Stimulated activated CD8-positive, alpha-beta memory T cell treated with anti-CD3 and anti-CD28 coated beads, Interleukin-15, amount 100 ng/mL, for 4 hours (primary cell): ENCODE results near the gene EFEMP2.

Source experiments
- DNase-seq, 2 donors: peaks; one replicate each; pipeline ENCODE4 v3.0.0-alpha.2; 2020; ENCODE audit warnings: low read depth in 2 of 2

Gene EFEMP2

DNA sequence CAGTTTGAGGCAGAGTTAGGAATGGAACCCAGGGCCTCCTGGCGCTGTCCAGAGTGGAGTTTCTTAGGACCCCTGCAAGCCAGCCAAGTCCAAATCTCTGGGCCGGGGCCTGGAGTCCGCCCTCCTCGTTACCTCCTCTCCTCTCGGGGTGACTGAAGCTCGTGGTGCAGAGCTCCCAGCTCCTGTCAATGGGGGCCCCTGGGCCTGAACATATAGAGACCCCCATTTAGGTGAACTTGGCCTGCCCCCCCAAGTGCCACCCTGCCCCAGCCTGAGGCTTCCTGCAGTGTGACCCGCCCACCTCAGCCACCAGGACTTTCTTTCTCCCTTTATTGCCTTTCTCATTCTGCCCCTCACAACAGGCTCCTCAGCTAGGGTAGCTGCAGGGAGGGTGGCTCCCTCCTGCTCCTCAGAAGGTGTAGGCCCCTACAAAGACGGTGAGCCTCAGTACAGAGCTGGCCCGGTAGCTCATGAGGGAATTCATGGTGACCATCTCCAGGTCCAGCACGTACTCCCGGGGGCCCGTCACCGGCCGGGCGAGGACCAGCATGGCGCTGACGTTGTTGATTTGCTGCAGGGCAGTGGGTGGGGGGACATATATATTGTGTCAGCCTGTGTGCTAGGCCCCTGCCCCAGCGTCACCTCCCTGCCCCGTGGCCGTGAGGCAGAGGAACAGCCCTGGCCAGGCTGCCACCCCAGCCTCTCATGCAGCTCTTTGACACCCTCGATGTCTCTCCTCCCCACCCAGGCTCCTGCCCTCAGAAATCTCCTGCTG lies 5.9 kb downstream of the EFEMP2 start:
- no peak for DNase-seq

DNA sequence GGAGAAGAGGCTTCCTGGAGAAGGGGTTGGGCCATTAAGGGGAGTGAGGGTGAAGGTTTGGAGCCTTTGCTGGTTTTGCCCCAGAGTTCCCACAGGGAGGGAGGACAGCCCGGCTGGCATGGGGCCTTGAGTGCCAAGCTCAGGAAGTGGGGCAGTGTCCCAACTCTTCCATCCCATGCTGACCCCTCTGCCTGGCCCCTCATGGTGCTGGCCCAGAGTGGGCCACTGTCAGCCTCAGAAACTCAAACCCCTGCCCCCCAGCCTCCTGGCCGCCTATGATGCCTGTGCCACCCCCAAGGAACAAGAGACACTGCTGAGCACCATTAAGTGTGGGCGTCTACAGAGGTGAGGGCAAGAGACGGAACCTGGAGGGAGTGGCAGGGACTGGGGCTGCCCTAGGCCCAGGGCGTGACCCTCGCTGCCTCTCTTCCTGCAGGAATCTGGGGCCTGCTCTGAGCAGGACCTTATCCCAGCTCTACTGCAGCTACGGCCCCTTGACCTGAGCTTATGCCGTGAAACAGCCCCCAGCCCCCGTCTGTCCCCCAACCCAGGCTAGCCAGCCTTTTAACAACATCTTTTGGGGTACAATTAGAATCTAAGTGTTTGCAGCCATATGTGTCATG lies 6.9 kb downstream of the EFEMP2 start:
- DNase-seq = no peak

DNA sequence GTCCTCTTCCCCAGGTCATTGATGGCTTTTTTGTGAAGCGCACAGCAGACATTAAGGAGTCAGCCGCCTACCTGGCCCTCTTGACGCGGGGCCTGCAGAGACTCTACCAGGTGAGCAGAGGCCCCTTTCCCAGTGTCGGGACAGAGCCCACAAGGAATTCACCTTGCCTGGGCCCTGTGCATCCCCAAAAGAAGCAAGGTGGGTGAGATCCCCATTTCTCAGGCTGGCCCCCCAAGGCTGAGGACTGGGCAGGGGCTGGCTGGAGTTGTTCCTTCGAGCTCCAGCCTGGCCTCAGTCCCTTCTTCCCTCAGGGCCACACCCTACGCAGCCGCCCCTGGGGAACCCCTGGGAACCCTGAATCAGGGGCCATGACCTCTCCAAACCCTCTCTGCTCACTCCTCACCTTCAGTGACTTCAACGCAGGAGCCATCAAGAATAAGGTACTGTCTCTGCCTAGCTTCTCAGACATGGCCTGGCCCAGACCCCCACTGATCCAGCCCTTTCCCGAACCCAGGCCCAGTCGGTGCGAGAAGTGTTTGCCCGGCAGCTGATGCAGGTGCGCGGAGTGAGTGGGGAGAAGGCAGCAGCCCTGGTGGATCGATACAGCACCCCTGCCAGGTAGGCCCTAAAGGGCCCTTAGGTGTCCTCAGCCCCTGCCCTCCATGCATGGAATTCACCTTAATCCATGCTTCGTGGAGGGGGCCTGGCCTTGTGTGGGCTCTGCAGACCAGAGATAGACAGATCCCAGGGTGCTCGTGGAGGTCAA lies 7.7 kb downstream of the EFEMP2 start:
- DNase-seq = no peak

DNA sequence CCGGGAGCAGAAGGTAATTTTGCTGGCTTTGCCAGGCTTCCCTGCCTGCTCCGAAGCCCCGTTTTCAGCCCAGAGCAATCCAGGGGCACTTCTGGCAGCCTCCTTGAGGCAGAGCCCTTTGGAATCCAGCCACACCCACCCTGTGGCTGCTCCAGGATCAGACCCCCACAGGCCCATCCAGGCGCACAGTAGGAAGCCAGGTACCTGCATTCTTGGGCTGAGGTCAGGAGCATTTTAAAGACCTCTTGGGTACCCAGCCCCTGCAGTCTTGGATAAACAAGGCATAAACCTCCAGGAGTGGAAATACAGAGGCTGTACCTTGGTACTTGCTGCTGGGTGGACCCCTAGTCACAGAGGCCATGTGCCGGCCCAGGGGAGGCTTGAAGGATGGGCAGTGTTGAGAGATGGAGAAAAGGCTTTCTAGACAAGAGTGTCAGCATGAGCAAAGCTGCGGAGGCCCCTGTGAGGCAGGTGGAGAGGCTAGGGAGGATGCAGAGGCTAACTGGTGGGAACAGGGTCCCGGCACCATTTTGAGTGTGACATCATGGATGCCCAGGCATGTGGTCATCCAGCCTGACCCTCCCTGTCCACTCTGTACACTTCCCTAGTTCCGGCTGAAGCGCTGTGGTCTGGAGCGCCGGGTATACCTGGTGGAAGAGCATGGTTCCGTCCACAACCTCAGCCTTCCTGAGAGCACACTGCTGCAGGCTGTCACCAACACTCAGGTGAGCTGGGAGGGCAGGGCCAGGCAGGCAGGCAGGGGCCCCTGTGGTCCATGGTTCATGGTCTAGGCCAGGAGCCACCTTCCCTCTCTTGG lies 8.5 kb downstream of the EFEMP2 start:
- no peak for DNase-seq

GRCh38 chr11:65862941-65863888 lies 9.4 kb downstream of the EFEMP2 start:
- DNase-seq = no peak

DNA sequence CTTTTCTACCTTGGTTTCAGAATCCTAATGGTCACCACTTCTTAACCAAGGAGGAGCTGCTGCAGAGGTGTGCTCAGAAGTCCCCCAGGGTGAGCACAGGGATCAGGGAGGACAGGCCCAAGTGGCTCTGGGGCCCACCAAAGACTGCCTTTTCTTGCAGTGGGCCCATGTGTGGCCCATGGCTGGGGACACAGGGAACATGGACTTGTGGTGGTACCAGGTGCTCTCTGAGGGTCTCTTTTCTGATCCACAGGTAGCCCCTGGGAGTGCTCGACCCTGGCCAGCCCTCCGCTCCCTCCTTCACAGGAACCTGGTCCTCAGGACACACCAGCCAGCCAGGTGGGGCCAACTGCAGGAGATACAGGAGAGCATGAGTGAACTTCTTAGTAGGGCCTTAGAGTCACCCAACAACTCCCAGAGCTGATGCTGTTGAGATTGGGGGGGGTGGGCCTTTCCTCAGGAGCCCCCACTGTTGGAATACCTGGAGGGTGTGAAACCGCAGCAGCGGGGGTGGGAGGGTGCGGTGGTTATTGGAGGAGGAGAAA lies 10.3 kb downstream of the EFEMP2 start:
- no peak for DNase-seq

GRCh38 chr11:65861533-65862183 lies 10.9 kb downstream of the EFEMP2 start:
- no peak for DNase-seq

GRCh38 chr11:65861165-65861505 lies 11.5 kb downstream of the EFEMP2 start:
- DNase-seq = no peak

- peak; percentile 88 to 92 for DNase-seq
Observed at GRCh38 chr11:65860278-65861164, 12.1 kb downstream of the EFEMP2 start, which contains the start of gene MUS81. Gene MUS81 (plus strand): TSS chr11:65860433. CDS start chr11:65860754, 321 bp downstream.

DNA sequence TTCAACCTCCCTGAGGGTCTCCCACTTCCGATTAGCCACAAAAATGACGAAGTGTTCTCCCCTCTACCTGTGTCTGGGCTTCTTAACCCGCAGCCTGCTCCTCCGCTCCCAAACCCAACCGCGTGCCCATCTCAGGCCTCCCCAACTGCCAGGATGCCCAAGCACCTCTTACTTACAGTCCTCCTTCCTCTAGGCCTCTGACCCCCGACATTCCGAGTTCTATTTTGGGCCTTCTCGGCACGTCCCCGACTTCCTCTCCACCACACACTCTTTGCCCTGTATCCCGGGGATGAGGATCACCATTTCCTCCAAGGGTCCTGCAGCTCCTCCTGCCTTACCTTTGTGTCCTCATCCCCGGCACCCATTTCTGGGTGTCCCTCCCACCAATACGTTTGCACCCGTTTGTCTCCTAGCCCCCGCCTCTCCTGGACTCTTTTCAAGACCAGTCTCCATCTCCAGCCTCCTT lies 12.8 kb downstream of the EFEMP2 start:
- DNase-seq = no peak

DNA sequence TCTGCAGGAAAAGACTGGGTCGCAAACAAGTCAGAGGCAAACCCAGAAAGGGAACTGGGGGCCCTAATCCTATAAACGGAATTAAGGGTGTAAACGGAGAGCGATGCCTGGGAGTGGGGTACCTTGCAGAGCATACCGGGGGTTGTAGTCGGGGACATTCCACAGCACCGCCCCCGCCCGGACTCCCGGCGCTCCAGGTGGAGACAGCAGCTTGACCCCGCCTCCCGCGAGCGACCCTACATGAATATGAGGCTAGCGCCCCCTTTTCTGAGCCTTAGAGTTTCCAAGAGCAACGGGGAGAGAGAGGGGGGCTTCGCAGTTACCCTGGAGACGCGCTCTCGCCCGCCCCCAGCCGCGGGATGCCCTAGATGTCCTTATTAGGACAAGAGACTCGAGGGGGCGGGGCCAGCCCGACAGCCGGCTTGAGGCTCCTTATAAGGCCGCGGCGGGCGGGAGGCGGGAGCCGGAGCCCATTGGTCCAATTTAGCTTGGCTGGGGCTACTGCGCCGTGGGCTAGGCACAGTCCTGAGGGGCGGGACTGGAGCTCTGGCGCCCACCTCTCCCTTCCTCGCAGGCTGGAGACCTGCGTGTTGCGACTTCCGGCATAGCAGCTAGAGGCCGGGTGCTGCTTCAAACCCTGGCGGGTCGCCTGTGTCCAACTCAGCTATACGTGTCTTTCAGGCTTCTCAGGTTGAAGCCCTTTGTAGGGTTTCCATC lies 13.3 kb downstream of the EFEMP2 start:
- DNase-seq = peak; percentile 95 to 97

- no peak for DNase-seq
Observed at GRCh38 chr11:65858681-65859087, 13.9 kb downstream of the EFEMP2 start.

DNA sequence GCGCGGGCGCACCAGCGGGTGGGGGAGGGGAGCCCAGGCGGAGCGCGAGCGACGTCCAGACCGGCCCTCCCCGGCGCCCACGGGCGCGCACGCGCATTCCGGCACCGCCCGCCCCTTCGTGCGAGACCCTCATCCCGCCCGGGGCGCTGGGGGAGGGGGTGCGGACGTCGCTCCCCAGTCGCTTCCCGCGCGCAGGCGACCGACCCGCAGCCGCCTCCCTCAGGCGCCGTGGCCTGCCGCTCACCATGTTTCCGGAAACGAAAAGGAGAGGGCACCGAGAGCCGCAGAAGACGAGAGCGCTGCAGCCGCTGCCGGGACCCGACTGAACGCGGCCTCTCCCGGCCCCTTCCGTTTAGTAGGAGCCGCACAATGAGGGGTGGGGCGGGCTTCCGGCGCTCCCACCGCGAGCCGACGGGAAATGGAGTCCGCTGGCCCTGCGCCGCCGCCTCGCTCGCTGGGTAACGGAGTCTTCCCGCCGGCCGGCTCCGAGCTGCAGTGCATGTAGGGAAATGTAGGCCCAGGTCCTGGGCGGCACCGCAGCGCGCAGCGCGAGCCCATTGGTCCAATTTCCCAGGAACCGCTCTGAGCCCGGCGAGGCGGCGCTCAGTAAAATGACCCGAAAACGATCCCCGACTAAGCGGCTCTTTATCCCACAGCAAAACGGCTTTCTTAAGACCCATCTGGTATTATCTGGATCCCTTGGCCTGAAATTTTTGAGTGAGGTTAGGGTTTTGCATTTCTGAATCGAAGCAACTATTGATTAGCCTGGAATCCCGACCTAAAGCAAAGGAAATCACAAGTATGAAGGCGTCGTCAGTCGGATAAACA lies 14.5 kb downstream of the EFEMP2 start, which contains the start of gene CFL1:
Gene CFL1, minus strand, starts transcription at position 328 of the 828 bp plus-strand sequence. Its CDS starts 81 bp downstream, at position 247.
- peak; percentile 90 to 95 for DNase-seq

DNA sequence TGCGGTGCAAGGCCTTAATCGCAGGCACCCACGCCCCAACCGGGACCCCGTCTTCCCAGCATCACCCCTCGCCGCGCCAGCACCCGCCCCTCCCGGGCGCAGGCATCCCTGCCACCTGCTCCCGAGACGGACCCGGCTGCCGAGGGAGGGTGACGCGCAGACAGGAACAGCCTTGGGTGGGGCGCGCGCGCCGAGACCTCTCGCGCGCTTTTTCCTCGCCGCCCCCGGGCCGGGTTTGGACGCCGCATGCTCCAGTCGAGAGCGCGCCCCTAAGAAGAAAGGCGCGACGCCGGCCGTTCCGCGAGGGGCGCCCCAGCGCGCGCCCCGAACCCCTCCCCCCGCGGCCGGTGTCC lies 15.1 kb downstream of the EFEMP2 start:
- peak in 1 of 2 donors; percentile 55 for DNase-seq

DNA sequence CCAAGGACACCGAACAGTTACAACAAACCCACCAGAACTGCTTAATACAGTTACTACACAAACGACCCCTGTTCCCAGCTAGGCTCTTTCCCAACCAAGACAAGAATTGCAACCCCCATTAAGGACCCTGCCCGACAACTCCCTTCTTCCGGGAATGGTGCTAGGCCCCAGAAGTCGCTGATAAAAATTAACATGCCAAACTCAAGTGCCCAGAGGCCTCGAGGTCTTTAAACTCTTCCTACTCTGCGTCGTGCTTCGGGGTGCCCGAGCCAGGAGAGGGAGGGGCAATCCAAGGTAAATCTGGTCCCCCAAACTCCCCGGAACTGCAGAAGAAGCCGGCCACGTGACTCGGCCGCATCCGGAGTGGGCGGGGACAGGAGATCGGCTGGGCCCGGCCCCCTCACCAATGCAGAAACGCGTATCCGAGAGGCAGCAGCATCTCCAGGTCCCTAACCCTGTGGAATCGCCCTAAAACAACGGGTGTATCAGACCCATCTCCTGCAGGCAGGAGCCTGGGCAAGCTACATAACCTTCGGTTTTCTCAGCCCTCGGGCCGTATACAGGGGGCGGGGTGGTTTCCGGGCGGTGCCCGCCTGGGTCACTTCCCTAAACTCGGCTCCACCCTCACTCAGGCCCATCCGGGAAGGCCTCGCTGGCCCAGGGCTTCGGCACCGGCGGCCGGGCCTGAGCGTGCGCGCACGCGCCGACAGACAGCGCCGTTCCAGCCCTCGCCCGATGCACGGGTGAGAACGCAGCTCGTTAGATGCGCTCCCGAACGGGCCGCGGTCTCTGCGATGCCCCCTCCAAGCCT lies 15.7 kb downstream of the EFEMP2 start:
- peak; percentile 70 to 73 for DNase-seq

DNA sequence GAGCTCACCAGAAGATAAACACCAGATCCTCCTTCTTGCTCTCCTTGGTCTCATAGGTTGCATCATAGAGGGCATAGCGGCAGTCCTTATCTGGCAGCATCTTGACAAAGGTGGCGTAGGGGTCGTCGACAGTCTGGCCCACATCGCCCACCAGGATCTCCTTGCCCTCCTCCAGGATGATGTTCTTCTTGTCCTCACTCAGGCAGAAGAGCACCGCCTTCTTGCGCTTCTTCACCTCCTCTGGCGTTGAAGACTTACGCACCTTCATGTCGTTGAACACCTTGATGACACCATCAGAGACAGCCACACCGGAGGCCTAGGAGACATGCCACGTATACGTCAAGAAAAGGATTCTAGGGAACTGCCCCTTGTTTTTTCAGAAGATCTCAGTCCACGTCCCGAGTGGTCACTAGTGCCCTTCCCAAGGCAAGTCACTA lies 16.7 kb downstream of the EFEMP2 start:
- no peak for DNase-seq
